GM06990 (cell line): Measurements from ENCODE around the gene GABRB1.

Experiments used
- DNase-seq: peaks from one replicate; pipeline ENCODE4 v3.0.0-alpha.2; 2011; ENCODE audit not compliant: insufficient read length; ENCODE audit errors: extremely low read depth
- H3K27me3 ChIP-seq: replicated peaks from 2 replicates; pipeline ENCODE4 v1.6.0; 2011; ENCODE audit warnings: low read length; ENCODE audit not compliant: control insufficient read depth, insufficient read depth
- H3K36me3 ChIP-seq: 2 replicates; pipeline ENCODE4 v1.5.1; 2011; ENCODE audit warnings: low read length; ENCODE audit not compliant: control insufficient read depth, insufficient read depth
- H3K4me3 ChIP-seq: replicated peaks from 2 replicates; pipeline ENCODE4 v1.5.1; 2011; ENCODE audit warnings: low read depth, mild to moderate bottlenecking, control low read depth, low read length
- TF ChIP-seq, protein P1 (sequence below): IDR thresholded peaks from 2 replicates; pipeline ENCODE4 v1.5.1; 2011; ENCODE audit warnings: low read length, control low read depth, mild to moderate bottlenecking, inconsistent platforms; ENCODE audit not compliant: insufficient read depth, poor library complexity, severe bottlenecking

Gene GABRB1

DNA sequence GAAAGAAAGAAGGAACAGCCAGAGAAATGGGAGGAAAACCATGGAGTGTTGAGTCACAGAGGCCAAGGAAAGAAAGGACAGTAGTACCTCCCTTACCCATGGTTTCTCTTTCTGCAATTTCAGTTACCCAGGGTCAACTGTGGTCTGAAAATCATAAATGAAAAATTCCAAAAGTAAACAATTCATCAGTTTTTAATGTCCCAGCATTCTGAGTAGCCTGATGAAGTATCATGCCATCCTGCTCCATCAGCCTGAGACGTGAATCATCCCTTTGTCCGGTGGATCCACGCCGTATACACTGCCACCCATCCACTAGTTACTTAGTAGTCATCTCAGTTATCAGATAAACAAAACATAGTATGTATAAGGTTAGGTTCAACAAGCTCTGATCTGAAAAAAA is 318.0 kb downstream of the GABRB1 start:
- H3K36me3 ChIP-seq, result no peaks in the 10 kb centered on the region
- DNase-seq, result no peak
- no peaks in the 10 kb centered on the region for H3K27me3 ChIP-seq
- TF ChIP-seq, protein P1, sequence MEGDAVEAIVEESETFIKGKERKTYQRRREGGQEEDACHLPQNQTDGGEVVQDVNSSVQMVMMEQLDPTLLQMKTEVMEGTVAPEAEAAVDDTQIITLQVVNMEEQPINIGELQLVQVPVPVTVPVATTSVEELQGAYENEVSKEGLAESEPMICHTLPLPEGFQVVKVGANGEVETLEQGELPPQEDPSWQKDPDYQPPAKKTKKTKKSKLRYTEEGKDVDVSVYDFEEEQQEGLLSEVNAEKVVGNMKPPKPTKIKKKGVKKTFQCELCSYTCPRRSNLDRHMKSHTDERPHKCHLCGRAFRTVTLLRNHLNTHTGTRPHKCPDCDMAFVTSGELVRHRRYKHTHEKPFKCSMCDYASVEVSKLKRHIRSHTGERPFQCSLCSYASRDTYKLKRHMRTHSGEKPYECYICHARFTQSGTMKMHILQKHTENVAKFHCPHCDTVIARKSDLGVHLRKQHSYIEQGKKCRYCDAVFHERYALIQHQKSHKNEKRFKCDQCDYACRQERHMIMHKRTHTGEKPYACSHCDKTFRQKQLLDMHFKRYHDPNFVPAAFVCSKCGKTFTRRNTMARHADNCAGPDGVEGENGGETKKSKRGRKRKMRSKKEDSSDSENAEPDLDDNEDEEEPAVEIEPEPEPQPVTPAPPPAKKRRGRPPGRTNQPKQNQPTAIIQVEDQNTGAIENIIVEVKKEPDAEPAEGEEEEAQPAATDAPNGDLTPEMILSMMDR, result no peak
- H3K4me3 ChIP-seq, result no peak overlapping the region

DNA sequence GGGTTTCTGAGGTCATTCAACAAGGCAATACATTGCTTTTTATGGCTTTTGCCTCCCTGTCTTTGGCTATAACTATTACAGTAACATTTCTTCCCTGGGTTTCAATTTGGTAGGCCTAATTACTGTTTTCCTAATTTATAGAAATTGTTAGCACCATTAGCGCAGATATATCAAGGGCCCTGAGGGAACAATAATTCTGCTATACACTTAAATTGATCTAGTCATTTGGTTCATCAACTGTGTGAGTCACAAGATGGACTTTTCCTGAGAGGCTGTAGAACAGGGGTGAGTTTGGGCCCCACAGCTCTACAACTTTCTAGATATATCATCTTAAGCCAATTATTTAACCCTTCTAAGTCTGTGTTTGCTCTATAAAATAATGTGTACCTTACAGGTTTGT is 324.2 kb downstream of the GABRB1 start:
- Histone ChIP-seq H3K27me3 (no peaks in the 10 kb centered on the region), H3K36me3 (no peaks in the 10 kb centered on the region), H3K4me3 (no peak overlapping the region)
- DNase-seq, result no peak
- TF ChIP-seq, protein P1, result no peak

DNA sequence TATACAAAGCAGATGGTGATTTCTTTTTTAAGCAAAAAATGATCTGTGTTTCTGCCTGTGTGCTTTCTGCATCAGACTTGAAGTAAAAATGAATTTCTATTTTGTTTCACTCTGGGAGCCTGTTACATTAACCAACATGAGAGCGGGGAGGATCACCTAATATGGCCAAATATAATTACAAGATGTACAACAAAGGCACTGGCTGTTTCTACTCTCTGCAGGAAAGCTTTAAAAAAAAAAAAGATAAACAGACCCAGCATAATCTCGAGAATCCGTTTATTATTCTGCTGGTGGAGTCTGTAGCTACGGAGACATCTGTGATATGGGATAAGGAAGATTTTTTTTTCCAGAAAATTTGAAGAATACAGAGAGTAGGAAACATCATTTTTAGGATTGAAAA is 328.5 kb downstream of the GABRB1 start:
- no peak for DNase-seq
- TF ChIP-seq, protein P1, result no peak
- Histone ChIP-seq H3K27me3 (no peaks in the 10 kb centered on the region; the same call in 1 of the 2 replicates), H3K4me3 (no peak overlapping the region), H3K36me3 (no peaks in the 10 kb centered on the region)

DNA sequence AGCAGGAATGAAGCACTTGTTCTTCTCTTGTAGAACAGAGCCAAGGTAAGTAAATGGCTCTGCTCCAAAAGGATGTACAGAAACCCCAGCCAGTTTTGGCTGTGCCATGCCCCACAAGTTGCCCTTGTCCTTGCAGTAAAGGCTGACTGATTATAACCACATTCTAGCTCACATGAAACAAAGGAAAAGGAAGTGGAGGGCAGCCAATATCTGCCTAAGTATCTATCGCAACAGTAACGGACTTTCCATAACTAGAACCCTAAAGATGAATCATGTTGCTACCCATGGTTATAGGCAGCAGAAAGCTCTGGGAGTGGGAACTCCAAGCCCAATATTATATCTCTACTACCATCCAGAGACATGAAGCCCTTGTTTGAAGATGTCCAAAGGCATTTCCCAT is 336.4 kb downstream of the GABRB1 start:
- H3K4me3 ChIP-seq, result no peak overlapping the region
- no peaks in the 10 kb centered on the region for H3K36me3 ChIP-seq
- TF ChIP-seq, protein P1, result no peak
- no peaks in the 10 kb centered on the region for H3K27me3 ChIP-seq
- DNase-seq, result no peak

DNA sequence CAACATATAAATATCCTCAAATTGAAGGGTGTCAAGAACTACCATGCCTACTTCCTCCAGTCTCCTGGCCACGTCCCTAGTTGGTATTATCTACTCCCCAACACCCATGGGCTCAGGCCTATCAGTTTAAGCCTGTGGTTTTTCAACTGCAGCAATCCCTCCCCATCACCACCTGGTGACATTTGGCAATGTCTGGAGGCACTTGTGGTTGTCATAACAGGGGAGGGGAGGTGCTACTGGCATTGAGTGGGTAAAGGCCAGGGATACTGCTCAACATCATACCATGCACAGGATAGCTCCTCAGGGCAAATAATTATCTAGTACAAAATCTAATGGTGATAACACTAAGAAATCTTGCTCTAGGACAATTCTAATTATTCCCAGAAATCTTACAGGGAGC is 336.8 kb downstream of the GABRB1 start:
- no peak for DNase-seq
- TF ChIP-seq, protein P1, result no peak

DNA sequence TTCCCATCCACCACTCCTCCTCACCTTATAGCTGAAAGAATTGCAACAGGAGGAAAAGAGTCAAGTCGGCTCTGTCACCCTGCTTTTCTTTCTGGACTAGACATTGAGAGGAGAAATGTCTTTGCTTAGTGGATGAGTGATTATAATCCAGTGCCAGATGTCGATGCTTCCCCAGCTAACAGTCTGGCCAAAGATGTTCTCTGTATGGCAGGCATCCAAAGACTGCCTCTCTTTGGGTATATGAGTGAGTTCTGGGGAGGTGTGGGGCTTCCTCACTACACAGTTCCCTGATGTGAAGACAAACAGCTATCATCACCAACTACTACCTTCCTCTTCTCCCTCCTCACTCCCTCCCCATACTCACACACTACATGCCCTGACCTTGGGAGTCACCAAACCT is 341.2 kb downstream of the GABRB1 start:
- DNase-seq, result no peak
- no peak overlapping the region for H3K4me3 ChIP-seq

More for the DNA sequence above, 336.8 kb downstream of the GABRB1 start:
- Histone ChIP-seq H3K4me3 (no peak overlapping the region), H3K27me3 (no peaks in the 10 kb centered on the region), H3K36me3 (no peaks in the 10 kb centered on the region)

More for the DNA sequence above, 341.2 kb downstream of the GABRB1 start:
- H3K36me3 ChIP-seq, result no peaks in the 10 kb centered on the region
- no peaks in the 10 kb centered on the region for H3K27me3 ChIP-seq
- TF ChIP-seq, protein P1, result no peak
